ENCODE data around the gene ANKRD35.

ANKRD35 gene

GRCh38 chr1:145871994-145872924, 13.4 kb downstream of the ANKRD35 start:
- H3K9me3 ChIP-seq (ENCODE audit: low read length) = no peaks in the 10 kb centered on the region
- peak overlapping the region; percentile 76 for H3K9ac ChIP-seq (ENCODE audit: low read length)
- peak overlapping the region; percentile 75 for H3K27ac ChIP-seq (ENCODE audit: low read depth, low read length)
- H3K27me3 ChIP-seq (ENCODE audit: control insufficient read depth in 1 of 2, insufficient read depth in 2 of 2, low read length in 2 of 2) = no peaks in the 10 kb centered on the region
- H3K4me1 ChIP-seq (ENCODE audit: insufficient read depth, low read length) = peaks cover 13% of the 10 kb centered on the region
- peak overlapping the region; percentile 66 to 69 for H3K4me3 ChIP-seq (ENCODE audit: low read depth in 1 of 2, low read length in 2 of 2)
- H3K36me3 ChIP-seq (ENCODE audit: insufficient read depth, low read length) = peaks cover 9% of the 10 kb centered on the region

GRCh38 chr1:145868232-145868631, 17.4 kb downstream of the ANKRD35 start:
- no peaks in the 10 kb centered on the region for H3K27me3 ChIP-seq (ENCODE audit: control insufficient read depth in 1 of 2, insufficient read depth in 2 of 2, low read length in 2 of 2)
- no peaks in the 10 kb centered on the region for H3K9me3 ChIP-seq (ENCODE audit: low read length)
- H3K36me3 ChIP-seq (ENCODE audit: insufficient read depth, low read length) = peaks cover 18% of the 10 kb centered on the region
- no peak overlapping the region for H3K4me3 ChIP-seq (ENCODE audit: low read depth in 1 of 2, low read length in 2 of 2)
- peaks cover 13% of the 10 kb centered on the region for H3K4me1 ChIP-seq (ENCODE audit: insufficient read depth, low read length)
- H3K27ac ChIP-seq (ENCODE audit: low read depth, low read length) = no peak overlapping the region
- no peak overlapping the region for H3K9ac ChIP-seq (ENCODE audit: low read length)

- Histone ChIP-seq H3K36me3 (ENCODE audit: insufficient read depth, low read length) (peaks cover 18% of the 10 kb centered on the region), H3K9me3 (ENCODE audit: low read length) (no peaks in the 10 kb centered on the region), H3K27ac (ENCODE audit: low read depth, low read length) (no peak overlapping the region), H3K4me3 (ENCODE audit: low read depth in 1 of 2, low read length in 2 of 2) (no peak overlapping the region), H3K27me3 (ENCODE audit: control insufficient read depth in 1 of 2, insufficient read depth in 2 of 2, low read length in 2 of 2) (no peaks in the 10 kb centered on the region), H3K9ac (ENCODE audit: low read length) (no peak overlapping the region), H3K4me1 (ENCODE audit: insufficient read depth, low read length) (peaks cover 6% of the 10 kb centered on the region)
Observed at GRCh38 chr1:145863282-145864018, 22.2 kb downstream of the ANKRD35 start.

GRCh38 chr1:145859491-145860023, 26.1 kb downstream of the ANKRD35 start:
- peak overlapping the region; percentile 99 for H3K27ac ChIP-seq (ENCODE audit: low read depth, low read length)
- H3K27me3 ChIP-seq (ENCODE audit: control insufficient read depth in 1 of 2, insufficient read depth in 2 of 2, low read length in 2 of 2) = no peaks in the 10 kb centered on the region
- no peaks in the 10 kb centered on the region for H3K9me3 ChIP-seq (ENCODE audit: low read length)
- H3K36me3 ChIP-seq (ENCODE audit: insufficient read depth, low read length) = peaks cover 22% of the 10 kb centered on the region
- peak overlapping the region; percentile 96 for H3K9ac ChIP-seq (ENCODE audit: low read length)
- peak overlapping the region; percentile 85 to 99 for H3K4me3 ChIP-seq (ENCODE audit: low read depth in 1 of 2, low read length in 2 of 2)
- peaks cover 16% of the 10 kb centered on the region for H3K4me1 ChIP-seq (ENCODE audit: insufficient read depth, low read length)

GRCh38 chr1:145858901-145859490, 26.7 kb downstream of the ANKRD35 start, which contains the start of gene PIAS3:
TSS of gene PIAS3 (minus strand) at chr1:145859081. CDS start at chr1:145858990, 91 bp downstream.
- Histone ChIP-seq H3K27me3 (ENCODE audit: control insufficient read depth in 1 of 2, insufficient read depth in 2 of 2, low read length in 2 of 2) (no peaks in the 10 kb centered on the region), H3K9ac (ENCODE audit: low read length) (peak within 1 kb of the TSS; percentile 96), H3K4me3 (ENCODE audit: low read depth in 1 of 2, low read length in 2 of 2) (peak within 1 kb of the TSS; percentile 85 to 99), H3K27ac (ENCODE audit: low read depth, low read length) (peak within 1 kb of the TSS; percentile 99), H3K36me3 (ENCODE audit: insufficient read depth, low read length) (peaks cover 27% of the 10 kb centered on the region), H3K4me1 (ENCODE audit: insufficient read depth, low read length) (peaks cover 16% of the 10 kb centered on the region), H3K9me3 (ENCODE audit: low read length) (no peaks in the 10 kb centered on the region)

GRCh38 chr1:145858238-145858900, 27.3 kb downstream of the ANKRD35 start:
- Histone ChIP-seq H3K36me3 (ENCODE audit: insufficient read depth, low read length) (peaks cover 34% of the 10 kb centered on the region), H3K27ac (ENCODE audit: low read depth, low read length) (peak overlapping the region; percentile 99), H3K9ac (ENCODE audit: low read length) (peak overlapping the region; percentile 18), H3K4me3 (ENCODE audit: low read depth in 1 of 2, low read length in 2 of 2) (peak overlapping the region; percentile 85 to 99), H3K4me1 (ENCODE audit: insufficient read depth, low read length) (peaks cover 16% of the 10 kb centered on the region), H3K9me3 (ENCODE audit: low read length) (no peaks in the 10 kb centered on the region), H3K27me3 (ENCODE audit: control insufficient read depth in 1 of 2, insufficient read depth in 2 of 2, low read length in 2 of 2) (no peaks in the 10 kb centered on the region)

- no peaks in the 10 kb centered on the region for H3K9me3 ChIP-seq (ENCODE audit: low read length)
- peaks cover 44% of the 10 kb centered on the region for H3K36me3 ChIP-seq (ENCODE audit: insufficient read depth, low read length)
- H3K27ac ChIP-seq (ENCODE audit: low read depth, low read length) = no peak overlapping the region
- H3K27me3 ChIP-seq (ENCODE audit: control insufficient read depth in 1 of 2, insufficient read depth in 2 of 2, low read length in 2 of 2) = no peaks in the 10 kb centered on the region
- H3K9ac ChIP-seq (ENCODE audit: low read length) = no peak overlapping the region
- no peak overlapping the region for H3K4me3 ChIP-seq (ENCODE audit: low read depth in 1 of 2, low read length in 2 of 2)
- peaks cover 16% of the 10 kb centered on the region for H3K4me1 ChIP-seq (ENCODE audit: insufficient read depth, low read length)
Observed at GRCh38 chr1:145857170-145857569, 28.5 kb downstream of the ANKRD35 start.

GRCh38 chr1:145855426-145855948, 30.2 kb downstream of the ANKRD35 start:
- Histone ChIP-seq H3K27ac (ENCODE audit: low read depth, low read length) (no peak overlapping the region), H3K9me3 (ENCODE audit: low read length) (no peaks in the 10 kb centered on the region), H3K4me1 (ENCODE audit: insufficient read depth, low read length) (peaks cover 16% of the 10 kb centered on the region), H3K27me3 (ENCODE audit: control insufficient read depth in 1 of 2, insufficient read depth in 2 of 2, low read length in 2 of 2) (no peaks in the 10 kb centered on the region), H3K4me3 (ENCODE audit: low read depth in 1 of 2, low read length in 2 of 2) (no peak overlapping the region), H3K36me3 (ENCODE audit: insufficient read depth, low read length) (peaks cover 58% of the 10 kb centered on the region), H3K9ac (ENCODE audit: low read length) (no peak overlapping the region)

GRCh38 chr1:145849356-145850160, 36.1 kb downstream of the ANKRD35 start:
- H3K9ac ChIP-seq (ENCODE audit: low read length) = no peak overlapping the region
- H3K4me3 ChIP-seq (ENCODE audit: low read depth in 1 of 2, low read length in 2 of 2) = no peak overlapping the region
- no peak overlapping the region for H3K27ac ChIP-seq (ENCODE audit: low read depth, low read length)
- H3K9me3 ChIP-seq (ENCODE audit: low read length) = no peaks in the 10 kb centered on the region
- peaks cover 58% of the 10 kb centered on the region for H3K36me3 ChIP-seq (ENCODE audit: insufficient read depth, low read length)
- H3K27me3 ChIP-seq (ENCODE audit: control insufficient read depth in 1 of 2, insufficient read depth in 2 of 2, low read length in 2 of 2) = no peaks in the 10 kb centered on the region
- H3K4me1 ChIP-seq (ENCODE audit: insufficient read depth, low read length) = peaks cover 8% of the 10 kb centered on the region

GRCh38 chr1:145847827-145848226, 37.8 kb downstream of the ANKRD35 start:
- Histone ChIP-seq H3K4me1 (ENCODE audit: insufficient read depth, low read length) (peaks cover 10% of the 10 kb centered on the region), H3K27ac (ENCODE audit: low read depth, low read length) (no peak overlapping the region), H3K36me3 (ENCODE audit: insufficient read depth, low read length) (peaks cover 42% of the 10 kb centered on the region), H3K9ac (ENCODE audit: low read length) (no peak overlapping the region), H3K27me3 (ENCODE audit: control insufficient read depth in 1 of 2, insufficient read depth in 2 of 2, low read length in 2 of 2) (no peaks in the 10 kb centered on the region), H3K4me3 (ENCODE audit: low read depth in 1 of 2, low read length in 2 of 2) (no peak overlapping the region), H3K9me3 (ENCODE audit: low read length) (no peaks in the 10 kb centered on the region)

All from muscle layer of colon (tissue), 2 donors.